ENCODE data around the gene MRPS27.
A peak's percentile ranks its signal among the peaks of the same experiment; 100 is the strongest.

MRPS27 gene

DNA sequence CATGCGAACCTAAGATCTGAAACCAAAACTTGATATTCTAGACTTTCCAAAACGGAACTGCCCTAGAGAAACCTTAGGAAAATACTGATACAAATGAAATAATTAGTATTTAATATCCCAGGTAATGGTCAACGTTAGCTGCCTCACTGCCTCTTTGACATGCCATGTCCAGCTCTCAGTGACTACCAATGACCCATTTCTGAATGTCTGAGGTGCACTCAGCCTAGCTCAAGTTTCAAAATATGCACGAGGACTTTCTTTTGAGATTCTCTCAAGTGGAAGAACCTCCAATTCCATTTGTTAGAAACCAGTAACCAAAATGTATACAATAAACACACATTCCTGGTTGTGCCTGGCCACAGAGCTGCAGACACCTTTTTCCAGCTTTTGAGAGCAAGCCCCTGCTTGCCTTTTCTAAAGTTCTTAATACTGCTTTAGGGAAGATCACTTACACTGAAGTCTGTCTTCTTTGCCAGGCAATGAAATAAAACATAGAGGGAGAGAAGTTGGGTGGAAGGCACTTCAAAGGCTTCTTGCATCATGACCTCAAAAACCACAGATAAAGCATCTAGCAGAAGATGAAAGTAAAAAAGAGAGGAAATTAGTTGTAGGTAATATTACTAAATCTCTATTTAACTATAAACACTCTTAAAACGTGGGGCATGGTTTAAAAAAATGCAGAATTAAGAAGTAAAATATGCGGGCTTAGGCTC, 87.9 kb downstream of the MRPS27 start:
- DNase-seq (ENCODE audit: low spot score): no peak

DNA sequence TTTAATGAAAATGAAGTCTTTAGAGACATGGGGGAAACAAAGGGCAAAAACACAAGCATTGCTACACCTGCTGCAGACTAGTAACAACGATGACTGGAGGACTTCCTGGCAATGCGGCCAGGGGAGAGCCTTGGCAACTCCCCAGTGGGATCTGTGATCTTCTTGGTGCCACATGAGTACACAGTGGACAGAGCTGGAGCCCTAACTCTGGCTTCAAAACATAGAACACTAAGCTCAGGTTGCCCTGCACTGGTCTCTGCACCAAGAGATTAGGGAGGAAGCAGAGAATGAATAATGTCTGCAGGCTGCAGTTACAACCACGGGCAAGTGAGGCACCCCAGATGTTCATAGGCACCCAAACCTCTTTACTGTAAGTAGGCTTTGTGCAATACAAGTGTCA, 91.1 kb downstream of the MRPS27 start:
- no peak for DNase-seq (ENCODE audit: low spot score)

DNA sequence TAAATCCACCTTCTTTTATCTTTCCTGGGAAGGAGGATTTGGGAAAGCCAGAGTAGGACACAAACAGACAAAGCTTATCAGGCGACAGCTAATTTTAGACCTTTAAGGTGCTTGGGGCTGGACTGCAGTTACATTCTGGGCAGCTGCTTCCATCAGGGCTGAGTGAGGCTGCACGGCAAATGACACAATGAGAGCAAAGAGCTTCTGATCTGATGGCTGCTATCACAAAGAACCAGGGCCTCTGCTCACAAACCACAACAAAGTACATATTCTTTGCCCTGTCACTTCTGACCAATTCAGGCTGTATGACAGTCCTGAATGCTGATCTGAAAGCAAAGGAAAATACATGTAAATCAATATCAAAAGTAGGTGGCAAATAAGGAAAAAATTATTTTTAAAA, 93.1 kb downstream of the MRPS27 start:
- DNase-seq (ENCODE audit: low spot score): no peak

DNA sequence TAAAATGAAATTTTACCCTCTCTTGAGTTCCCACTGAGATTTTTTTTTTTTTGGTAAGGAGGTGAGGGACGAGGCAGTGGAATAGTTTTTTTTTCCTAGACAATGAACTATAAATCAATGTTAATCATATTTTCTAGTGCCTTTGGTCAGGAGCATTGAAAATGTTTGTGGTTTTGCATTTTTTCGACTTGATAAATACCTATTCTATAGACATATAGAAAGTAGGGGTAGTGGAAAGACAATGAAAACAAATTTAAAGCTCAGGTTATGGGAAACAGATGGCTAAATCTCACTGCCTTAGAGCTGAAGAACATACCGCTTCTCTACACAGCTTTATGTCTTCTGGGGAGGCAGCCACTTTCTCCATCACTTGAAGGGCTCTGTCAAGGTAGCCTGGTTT, 94.3 kb downstream of the MRPS27 start:
- no peak for DNase-seq (ENCODE audit: low spot score)

DNA sequence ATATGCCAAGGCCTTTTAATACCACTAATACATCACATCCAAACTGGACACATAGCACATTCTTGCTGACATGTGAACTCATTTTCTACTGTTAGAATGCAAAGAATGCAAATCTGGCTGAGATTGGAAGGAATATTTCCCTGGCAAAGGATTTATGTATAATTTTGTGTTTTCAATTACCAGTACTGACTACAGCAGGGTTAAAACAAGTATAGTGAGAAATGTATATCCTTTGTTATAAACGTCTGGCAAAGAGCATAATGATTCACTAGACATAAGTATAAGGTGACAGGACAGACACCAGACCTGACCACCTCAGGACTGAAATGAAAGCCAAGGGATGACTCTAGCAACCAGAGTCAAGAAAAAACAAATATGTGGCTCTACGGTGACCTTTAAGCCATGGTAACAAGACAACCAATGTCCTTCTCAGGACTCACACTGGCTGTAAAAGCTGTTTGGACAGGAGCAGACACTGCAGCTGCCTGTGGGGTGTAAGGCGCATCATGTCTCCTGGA, 95.0 kb downstream of the MRPS27 start:
- peak; percentile 70 for DNase-seq (ENCODE audit: low spot score)

DNA sequence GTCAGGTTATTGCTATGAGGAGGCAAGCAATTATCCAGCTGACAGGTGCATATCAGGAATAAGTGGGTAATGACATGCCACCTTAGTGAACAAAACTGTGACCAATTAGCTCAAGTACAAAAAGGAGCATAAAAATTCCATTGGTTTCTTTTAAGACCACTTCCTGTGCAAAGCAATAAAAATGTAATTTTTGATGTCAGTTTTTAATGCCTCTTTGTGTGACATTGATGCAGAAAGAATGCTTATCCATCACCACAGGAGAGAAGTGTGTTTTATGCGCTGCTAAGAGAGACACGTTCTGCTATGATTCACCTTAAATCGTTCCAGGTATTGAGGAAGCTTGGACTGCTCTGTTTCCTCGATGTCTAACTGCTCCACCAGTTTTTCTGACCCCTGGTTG, 96.7 kb downstream of the MRPS27 start:
- DNase-seq (ENCODE audit: low spot score): no peak

DNA sequence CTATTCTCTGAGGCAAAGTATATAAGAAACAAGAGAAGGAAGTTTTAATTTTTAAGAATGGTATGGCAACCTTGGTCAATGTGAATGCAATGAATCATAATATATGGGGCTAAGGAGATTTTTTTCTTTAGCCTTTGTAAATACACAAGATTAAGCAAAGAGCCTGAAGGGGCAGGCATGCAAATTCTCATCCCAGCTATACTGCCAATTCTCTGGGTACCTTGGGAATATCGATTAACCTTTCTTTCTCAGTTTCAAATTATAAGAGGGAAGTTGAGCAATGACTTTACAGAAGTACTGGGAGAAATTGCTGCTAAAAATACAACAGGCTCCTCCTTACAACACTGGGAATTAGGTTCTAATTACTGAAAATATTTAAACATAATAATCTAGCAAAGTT, 97.5 kb downstream of the MRPS27 start:
- DNase-seq (ENCODE audit: low spot score): no peak

DNA sequence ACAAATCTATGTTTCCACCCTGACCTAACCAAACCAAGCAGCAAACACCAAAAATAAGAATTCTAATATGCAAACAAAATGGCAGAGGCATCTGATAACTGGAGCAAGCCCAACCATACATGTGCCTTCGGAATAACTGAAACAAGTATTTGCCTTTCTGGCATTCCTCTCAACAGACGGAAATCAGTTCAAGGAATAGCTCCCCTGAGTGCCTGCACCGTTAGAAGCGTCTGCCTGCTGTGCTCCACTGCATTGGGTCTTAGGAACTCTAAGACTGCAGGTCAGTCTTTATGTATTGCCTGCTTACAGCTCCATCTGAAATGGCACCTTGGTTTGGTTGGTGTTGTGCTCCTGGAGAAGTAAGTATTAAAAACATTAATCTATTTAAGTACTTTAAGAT, 98.5 kb downstream of the MRPS27 start:
- DNase-seq (ENCODE audit: low spot score): no peak

DNA sequence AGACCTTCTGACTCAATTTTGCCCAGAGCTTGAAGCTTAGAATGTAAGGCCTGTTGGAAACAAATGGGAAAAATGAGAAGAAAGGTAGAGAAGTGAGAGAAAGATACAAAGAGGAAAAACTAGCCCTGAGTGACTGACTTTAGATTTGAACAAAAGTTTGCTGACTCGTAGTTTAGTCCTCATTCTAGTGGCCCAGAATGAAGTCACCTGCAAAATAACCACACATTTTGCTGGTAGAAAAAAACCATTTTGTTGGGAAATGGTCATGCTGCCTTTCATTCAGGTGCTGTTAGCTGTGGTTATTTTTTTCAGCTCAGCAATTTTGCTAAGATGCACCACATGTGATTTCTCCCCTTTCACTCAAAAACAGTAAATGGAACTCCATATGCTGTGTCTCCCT, 98.9 kb downstream of the MRPS27 start:
- DNase-seq (ENCODE audit: low spot score): no peak

DNA sequence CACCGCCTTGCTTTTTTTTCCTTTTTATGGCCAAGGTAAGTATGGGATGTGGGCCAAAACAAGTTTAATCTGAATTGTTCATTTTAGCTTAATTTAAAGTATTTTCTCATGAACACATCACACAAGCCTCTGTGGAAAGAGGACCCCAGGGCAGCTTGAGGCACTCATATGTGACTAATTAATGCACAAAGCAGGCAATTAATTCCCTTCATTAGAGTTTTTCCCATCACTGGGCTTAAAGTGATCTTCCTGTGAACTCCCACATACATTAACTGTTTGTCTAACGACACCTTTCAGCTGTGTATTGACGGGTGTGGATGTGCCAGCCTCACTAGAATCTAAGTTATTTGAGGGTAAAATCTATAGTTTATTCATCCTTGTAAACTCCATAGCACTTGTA, 103.3 kb downstream of the MRPS27 start:
- no peak for DNase-seq (ENCODE audit: low spot score)

DNA sequence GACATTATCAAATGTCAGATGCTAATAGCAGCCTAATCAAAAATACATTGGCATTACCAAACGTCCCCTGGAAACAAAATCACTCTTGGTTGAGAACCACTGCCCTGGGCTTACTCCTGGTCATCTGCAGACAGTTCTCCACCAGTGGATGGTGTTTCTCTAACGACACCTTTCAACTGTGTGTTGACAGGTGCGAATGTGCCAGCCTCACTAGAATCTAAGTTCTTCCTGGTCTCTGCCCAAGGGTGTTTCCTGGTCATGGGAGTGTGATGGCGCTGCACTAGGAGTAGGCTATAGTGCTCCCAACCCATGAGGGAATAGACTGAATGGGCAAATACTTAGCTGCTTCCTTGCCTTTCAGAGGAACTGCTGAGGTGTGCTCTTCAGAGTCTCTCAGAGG, 105.9 kb downstream of the MRPS27 start:
- DNase-seq (ENCODE audit: low spot score): no peak

DNA sequence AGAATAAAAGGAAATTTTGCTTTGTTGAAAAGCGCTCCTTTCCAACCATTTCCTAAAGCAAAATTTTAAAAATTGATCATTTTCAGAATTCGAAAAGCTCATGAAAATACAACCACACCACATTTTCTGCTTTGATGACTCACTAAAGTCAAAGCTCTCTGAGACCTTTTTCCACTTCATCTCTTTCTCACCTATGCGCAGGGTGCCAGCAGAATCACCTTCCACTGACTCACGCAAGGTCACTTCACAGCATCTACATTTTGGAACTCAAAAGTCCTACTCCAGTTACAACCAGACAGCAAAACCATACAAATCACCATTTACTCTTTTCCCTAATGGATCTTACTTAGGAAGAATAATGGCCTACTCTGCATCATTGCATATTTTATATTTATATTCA, 106.6 kb downstream of the MRPS27 start:
- DNase-seq (ENCODE audit: low spot score): no peak

DNA sequence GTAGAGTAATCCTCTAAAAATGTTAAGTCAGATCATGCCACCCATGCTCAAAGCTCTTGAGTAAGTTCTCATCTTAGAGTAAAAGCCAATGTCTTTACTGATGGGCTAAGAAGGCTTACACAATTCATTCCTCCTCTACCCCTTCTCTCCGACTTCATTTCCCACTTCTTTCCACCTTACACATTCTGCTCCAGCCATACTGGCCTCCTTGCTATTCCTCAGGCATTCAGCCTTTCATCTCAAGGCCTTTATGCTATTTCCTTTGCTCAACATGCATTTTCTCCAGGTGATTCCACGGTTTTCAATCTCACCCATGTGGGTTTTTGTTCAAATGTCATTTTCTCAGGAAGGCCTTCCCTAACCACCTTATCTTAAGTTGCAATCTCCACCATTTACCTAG, 107.9 kb downstream of the MRPS27 start:
- no peak for DNase-seq (ENCODE audit: low spot score)

DNA sequence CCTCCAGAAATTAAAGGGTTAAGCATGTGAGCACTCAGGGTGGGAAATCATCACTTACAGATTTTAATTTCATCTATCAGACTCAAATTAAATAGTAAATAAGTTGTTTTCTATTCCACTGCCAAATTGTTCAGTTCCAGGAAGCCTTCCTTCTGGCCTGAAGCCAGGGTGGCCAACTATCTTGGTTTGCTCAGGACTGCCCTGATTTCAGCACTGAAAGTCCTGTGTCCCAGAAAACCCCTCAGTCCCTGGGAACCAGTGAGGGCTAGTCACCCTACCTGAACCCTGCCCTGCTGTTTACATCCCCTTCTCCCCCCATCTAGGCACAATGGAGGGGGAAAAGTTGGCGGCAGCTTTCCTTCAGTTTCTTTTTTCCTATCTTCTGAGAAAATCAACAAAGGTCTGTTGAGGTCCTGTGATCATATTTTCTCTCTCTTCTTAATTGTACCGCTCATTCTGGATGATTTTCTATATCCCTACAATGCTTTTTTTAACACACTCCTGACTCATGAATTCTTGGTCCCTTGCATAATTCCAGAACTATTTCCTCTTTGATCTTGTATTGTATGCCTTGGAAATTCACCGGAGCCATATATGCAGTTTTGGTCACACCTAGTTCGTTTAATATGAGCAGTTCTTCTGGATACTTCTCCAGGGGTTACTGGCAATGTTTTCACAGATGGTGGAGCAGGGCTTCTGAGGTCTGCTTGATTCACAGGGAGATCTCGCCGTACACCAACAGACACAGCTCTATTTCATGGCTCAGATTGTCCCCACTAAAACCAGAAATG, 109.0 kb downstream of the MRPS27 start:
- DNase-seq (ENCODE audit: low spot score): peak; percentile 64

DNA sequence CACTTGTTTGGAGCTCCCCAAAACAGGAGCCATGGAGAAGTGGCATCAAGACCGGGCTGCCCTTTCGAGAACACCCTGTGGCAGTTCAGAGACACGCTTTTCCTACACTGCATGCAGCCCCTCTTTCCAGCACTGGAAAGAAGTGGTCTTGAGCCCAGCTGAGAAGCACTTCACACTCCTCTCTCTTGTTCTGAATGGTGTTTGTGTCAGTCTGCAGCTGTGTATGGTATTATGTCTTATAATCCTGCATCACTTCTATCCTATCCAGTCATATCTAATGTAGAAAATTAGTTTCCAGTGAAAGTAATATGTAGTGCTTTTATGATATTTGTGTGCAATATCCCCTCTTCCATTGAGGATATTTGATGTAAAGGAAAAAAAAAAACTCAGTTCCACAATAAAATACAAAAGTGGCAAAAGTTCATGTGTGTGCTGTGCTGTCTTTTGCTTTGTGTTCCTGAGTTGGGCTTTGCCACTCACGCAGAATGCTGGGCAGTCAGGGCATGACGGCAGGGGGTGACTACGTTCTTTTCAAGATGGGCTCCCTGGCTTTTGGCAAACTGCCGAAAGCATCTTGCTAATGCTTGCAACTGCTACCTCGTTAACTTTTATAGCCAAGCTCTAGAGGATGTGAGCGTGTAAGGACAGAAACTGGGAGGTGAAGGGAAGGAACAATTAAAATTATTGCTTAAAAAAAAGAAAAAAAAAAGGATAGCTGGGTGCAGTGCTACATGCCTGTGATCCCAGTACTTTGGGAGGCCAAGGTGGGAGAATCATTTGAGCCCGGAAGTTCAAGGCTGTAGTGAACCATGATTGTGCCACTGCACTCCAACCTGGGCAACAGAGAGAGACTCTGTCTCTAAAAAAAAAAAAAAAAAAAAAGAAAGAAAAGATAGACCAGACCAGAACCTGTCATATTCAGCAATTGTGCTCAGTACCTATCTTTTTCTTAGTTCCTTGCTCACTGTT, 110.6 kb downstream of the MRPS27 start:
- DNase-seq (ENCODE audit: low spot score): no peak

DNA sequence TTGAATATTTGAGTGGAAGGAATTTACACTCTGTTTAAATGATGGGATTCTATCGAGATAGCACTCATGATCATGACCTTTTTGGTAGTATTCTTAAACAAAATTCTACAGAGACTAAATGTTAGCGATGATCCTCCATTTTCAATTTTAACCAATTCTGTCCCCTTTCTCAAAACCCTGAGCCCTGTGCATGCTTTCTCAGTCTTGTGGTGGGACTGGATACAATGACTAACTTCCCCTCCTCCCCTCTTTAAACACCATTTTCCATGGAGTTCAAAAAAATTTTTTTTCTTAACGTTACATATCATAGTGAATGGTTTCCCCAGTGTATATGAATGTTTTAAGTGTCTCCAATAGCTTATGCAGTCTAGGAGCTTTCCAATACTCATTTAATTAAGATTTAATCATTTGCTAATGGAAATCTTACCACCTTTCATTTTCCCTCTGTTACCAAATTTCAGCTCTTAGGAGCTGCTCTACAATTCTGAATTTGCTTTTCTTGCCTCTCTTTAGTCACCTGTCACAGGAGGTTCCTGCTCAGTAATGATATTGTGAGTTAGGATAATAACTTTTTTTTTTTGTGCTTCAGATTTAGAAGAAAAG, 111.6 kb downstream of the MRPS27 start:
- DNase-seq (ENCODE audit: low spot score): no peak

DNA sequence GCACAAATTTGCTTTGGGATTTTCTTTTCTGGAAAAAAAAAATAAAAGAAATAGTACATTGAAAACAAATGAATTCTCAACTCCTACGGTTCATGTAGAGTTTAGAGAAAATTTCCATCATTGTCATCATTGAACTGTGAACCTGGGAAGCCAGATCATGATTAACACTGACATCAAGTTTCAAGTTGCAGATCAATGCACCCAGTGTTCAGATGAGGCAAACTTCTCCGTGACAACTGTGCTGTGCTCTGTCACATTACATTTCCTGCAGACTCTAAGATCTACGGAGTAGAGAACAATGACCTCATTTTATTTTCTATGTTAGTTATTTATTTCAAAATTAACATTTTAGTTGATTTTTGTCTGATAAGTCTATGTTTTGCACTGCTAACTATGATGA, 113.0 kb downstream of the MRPS27 start:
- no peak for DNase-seq (ENCODE audit: low spot score)

DNA sequence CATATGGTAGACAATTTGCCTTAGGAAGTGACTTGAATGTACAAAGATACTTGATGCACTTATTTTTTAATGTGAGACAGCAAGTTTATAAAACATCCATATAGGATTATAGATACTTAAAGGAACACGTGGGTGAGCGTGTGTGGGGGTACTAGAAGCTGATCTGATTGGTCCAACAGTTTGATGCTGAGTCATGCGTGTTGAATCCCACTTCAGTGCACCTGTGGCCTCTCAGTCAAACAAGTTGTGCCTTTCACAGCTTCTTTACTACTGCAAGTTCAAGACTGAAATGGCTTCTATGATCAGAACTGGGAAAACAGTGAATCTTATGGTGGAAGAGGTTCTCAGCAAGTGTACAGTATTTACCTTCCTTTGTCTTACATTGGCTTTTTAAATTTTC, 113.9 kb downstream of the MRPS27 start:
- DNase-seq (ENCODE audit: low spot score): no peak

DNA sequence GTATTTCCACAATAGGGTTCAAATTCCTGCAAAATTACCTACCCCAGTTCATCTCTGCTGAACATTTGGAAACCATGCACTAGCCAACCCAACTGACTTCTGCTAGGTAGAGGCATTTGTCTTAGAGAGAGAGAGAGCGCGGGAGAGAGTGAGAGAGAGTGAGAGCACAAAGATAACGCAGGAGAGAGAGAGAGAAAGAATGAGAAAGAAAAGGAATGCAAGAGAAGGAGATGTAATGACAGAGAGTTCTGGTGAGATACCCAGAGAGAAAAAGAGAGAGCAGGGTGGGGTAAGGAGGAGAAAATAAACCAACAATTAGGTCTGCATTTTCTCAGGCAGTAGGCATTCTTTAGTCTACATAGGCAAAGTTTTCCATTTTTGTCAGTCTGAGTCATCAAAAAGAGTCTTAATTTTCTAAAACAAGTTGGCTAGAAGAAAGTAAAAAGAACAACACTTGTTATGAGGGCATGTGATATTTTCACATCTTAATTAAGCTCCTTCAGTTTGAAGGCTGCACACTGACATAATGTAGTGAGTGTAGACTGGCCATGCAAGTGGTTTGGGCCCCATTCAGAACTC, 114.5 kb downstream of the MRPS27 start:
- peak; percentile 25 for DNase-seq (ENCODE audit: low spot score)

DNA sequence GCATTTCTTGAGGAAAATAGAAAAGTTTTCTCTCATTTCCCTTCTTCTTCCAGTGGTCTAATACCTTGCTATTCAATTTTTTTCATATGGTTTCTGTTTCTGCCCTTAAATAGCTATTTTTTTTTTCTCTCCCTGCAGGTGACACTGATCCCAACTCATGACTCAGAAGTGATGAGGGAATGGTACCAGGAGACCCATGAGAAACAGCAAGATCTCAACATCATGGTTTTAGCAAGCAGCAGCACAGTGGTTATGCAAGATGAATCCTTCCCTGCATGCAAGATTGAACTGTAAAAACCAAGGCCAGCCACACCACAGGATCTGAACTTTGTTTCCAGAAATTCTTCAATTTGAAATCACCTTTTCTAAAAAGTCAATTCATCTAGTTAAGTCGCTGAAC, 115.1 kb downstream of the MRPS27 start:
- DNase-seq (ENCODE audit: low spot score): no peak

DNA sequence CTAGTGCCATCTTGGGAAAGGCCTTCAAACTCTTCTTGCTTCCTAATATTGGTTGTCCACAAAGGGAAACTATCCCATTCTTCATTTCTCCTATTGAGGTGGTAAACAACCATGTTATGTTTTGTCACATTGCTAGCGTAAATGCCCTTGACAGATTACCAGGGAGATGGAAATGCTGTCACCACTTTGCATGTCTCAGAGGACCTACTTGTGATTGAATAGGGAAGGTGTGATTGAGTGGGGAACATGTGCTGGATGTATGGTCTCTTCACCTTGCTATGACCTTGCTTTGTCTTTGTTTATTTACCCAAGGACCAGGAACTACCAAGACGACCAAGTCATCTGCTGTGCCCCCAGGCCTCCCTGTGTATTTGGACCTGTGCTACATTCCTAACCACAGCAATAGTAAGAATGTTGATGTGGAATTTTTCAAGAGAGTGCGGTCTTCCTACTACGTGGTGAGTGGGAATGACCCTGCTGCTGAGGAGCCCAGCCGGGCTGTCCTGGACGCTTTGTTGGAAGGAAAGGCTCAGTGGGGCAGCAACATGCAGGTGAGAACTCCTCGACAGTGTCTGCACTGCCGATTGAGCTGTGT, 116.7 kb downstream of the MRPS27 start:
- no peak for DNase-seq (ENCODE audit: low spot score)

All from GM03348 (cell line).